Testis (tissue), 3 donors: ENCODE measurements around the gene MTOR. TPM values are rescaled to one million over a fixed set of nuclear protein-coding genes. Genes with fewer than 3 reads are reported as not detected.

Source experiments
- DNase-seq: peaks from one replicate; pipeline ENCODE4 v3.0.0-alpha.2; 2019
- H3K27ac ChIP-seq, 2 donors: fragments of 200-600 bp; sonication (generic); one replicate each; pipeline ENCODE4 v1.5.1; 2019
- H3K27me3 ChIP-seq: fragments of 200-600 bp; sonication (generic); one replicate; pipeline ENCODE4 v1.5.1; 2019
- H3K36me3 ChIP-seq: fragments of 200-600 bp; sonication (generic); one replicate; pipeline ENCODE4 v1.5.1; 2017; ENCODE audit warnings: low read depth; ENCODE audit errors: missing control alignments
- H3K4me1 ChIP-seq: fragments of 200-600 bp; sonication (generic); one replicate; pipeline ENCODE4 v1.5.1; 2019
- H3K4me3 ChIP-seq, 2 donors: fragments of 200-600 bp; sonication (generic); one replicate each; pipeline ENCODE4 v1.5.1; 2017 to 2019
- H3K9me3 ChIP-seq: fragments of 200-600 bp; sonication (generic); one replicate; pipeline ENCODE4 v1.5.1; 2017
- POLR2A ChIP-seq: fragments of 450-650 bp; IDR thresholded peaks from one replicate; pipeline ENCODE4 v1.6.1; 2017; ENCODE audit warnings: antibody characterized with exemption, mild to moderate bottlenecking, moderate library complexity
- WGBS, 2 donors: methylation state at CpG; one replicate each; pipeline ENCODE4 v1.1.5; 2018; 5-methylcytosine and 5-hydroxymethylcytosine counted together
- intact Hi-C: fragments of 100-400 bp; cut with DNase I; formaldehyde crosslinking; loops from one replicate; pipeline ENCODE4 v1.15.1; 2023; ENCODE audit warnings: low total_unique reads
- polyA plus RNA-seq: library from polyadenylated mRNA; stranded (reverse); fragments of 350-450 nt; fragmentation: Illumina TruSeq; extraction: RNeasy Lipid Tissue Mini Kit (QIAGEN cat#74804); gene quantifications from one replicate; pipeline ENCODE4 v1.2.3, GENCODE V29; 2014; ENCODE audit warnings: low read depth, low replicate concordance; ENCODE audit not compliant: insufficient read depth
- small RNA-seq, 2 donors: library from RNA; depleted of rRNA; stranded (forward); fragments of <200 nt; gene quantifications; one replicate each; pipeline ENCODE3, GENCODE V24; 2016
- total RNA-seq, 2 donors: library from RNA; depleted of rRNA; stranded (reverse); fragments of >200 nt; gene quantifications; one replicate each; pipeline ENCODE4 v1.2.3, GENCODE V29; 2016
- TF ChIP-seq, protein P1 (sequence below), 3 experiments: fragments of 450-650 bp in 2 of 3; fragments of 200-600 bp in 1 of 3; sonication (generic) in 1 of 3; IDR thresholded peaks; one replicate each; pipeline ENCODE4 v1.5.1; 2016 to 2019; ENCODE audit warnings: antibody characterized with exemption in 3 of 3, mild to moderate bottlenecking in 2 of 3, moderate library complexity in 1 of 3

The MTOR gene
- total and polyA plus RNA-seq, 3 donors from 2014 or later = 83.3 to 129 (median 108) TPM

DNA sequence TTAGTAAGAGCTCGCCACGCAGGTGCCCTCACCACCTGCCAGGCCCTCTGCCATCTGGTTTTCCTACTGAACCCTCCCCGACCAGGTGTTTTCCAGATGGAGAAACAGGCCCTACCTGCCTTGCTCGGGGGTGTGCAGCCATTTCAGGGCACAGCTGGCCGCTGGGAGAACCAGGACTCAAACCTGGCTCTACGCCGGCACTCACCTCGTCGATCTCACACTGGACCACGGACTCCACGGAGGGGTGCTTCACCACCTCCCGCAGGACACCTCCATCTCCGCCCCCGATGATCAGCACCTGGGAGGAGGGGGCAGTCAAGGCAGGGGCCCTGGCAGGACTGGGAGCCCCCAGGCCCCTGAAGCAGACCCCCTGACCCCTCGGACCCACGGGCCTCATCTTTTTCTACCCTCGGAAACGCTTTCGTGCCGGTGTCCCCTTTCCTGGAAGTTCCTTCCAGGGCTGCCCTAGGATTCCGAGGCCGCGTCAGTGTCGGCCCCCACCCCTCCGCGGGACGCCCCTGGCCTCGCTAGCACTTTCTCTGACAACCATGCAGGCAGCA lies 203.7 kb downstream of the MTOR start:
- intact Hi-C loops = no loop called here
- peak overlapping the region; percentile 79 to 83 for H3K4me3 ChIP-seq
- DNase-seq = no peak
- no peaks in the 10 kb centered on the region for H3K27me3 ChIP-seq
- no peaks in the 10 kb centered on the region for H3K9me3 ChIP-seq
- peaks cover 14% of the 10 kb centered on the region for H3K4me1 ChIP-seq
- TF ChIP-seq, protein P1, sequence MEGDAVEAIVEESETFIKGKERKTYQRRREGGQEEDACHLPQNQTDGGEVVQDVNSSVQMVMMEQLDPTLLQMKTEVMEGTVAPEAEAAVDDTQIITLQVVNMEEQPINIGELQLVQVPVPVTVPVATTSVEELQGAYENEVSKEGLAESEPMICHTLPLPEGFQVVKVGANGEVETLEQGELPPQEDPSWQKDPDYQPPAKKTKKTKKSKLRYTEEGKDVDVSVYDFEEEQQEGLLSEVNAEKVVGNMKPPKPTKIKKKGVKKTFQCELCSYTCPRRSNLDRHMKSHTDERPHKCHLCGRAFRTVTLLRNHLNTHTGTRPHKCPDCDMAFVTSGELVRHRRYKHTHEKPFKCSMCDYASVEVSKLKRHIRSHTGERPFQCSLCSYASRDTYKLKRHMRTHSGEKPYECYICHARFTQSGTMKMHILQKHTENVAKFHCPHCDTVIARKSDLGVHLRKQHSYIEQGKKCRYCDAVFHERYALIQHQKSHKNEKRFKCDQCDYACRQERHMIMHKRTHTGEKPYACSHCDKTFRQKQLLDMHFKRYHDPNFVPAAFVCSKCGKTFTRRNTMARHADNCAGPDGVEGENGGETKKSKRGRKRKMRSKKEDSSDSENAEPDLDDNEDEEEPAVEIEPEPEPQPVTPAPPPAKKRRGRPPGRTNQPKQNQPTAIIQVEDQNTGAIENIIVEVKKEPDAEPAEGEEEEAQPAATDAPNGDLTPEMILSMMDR (IDR thresholded peaks at IDR 0.05) = no peak
- TF ChIP-seq POLR2A = no peak
- no peak overlapping the region for H3K27ac ChIP-seq
- 28 to 47% methylated on average over 15 to 28 of the region's 28 CpGs for WGBS, 2 donors
- no peaks in the 10 kb centered on the region for H3K36me3 ChIP-seq

DNA sequence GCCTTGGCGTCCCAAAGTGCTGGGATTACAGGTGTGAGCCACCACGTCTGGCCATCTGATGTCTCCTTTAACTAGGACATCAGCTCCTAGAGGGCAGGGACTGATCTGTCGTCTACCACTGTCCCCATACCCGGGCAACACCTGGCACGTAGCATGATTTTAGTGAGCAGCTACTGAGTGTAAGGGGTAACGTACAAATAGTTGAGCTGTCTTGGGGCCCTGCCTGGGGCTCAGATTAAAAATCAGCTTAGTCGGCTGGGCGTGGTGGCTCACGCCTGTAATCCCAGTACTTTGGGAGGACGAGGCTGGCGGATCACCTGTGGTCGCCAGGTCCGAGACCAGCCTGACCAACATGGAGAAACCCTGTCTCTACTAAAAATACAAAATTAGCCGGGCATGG lies 204.3 kb downstream of the MTOR start:
- no peaks in the 10 kb centered on the region for H3K27me3 ChIP-seq

DNA sequence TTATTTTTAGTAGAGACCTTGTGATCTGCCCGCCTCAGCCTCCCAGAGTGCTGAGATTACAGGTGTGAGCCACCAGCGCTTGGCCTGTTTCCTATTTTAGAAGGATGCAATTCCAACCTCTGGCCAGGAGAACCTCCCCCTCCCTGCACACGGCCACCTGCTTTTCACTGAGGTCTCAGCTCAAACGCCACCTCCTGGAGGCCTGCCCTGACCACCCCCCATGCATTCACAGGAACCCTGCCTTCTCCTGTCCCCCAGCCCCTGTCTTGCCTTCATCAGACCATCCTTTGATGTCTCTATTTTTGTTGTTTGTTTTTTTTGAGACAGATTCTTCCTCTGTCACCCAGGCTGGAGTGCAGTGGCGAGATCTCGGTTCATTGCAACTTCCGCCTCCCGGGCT lies 204.9 kb downstream of the MTOR start:
- intact Hi-C loops = no loop called here

More for the DNA sequence above, 204.3 kb downstream of the MTOR start:
- TF ChIP-seq POLR2A = no peak
- TF ChIP-seq, protein P1 (IDR thresholded peaks at IDR 0.05) = no peak
- intact Hi-C loops = no loop called here
- H3K4me3 ChIP-seq = no peak overlapping the region
- no peak overlapping the region for H3K27ac ChIP-seq
- H3K4me1 ChIP-seq = peaks cover 14% of the 10 kb centered on the region
- no peaks in the 10 kb centered on the region for H3K36me3 ChIP-seq
- WGBS, 2 donors = 90 to 93% methylated on average over 14 of the region's 14 CpGs
- H3K9me3 ChIP-seq = no peaks in the 10 kb centered on the region
- no peak for DNase-seq

More for the DNA sequence above, 204.9 kb downstream of the MTOR start:
- Histone ChIP-seq H3K9me3 (no peaks in the 10 kb centered on the region), H3K4me3 (no peak overlapping the region), H3K36me3 (no peaks in the 10 kb centered on the region), H3K27ac (no peak overlapping the region), H3K4me1 (peaks cover 14% of the 10 kb centered on the region), H3K27me3 (no peaks in the 10 kb centered on the region)
- 94% methylated on average over 8 of the region's 8 CpGs for WGBS, 2 donors
- no peak for DNase-seq
- TF ChIP-seq POLR2A = no peak
- TF ChIP-seq, protein P1 (IDR thresholded peaks at IDR 0.05) = no peak

Small RNA genes lying within 50 kb of the gene (small RNA-seq; reads per million reads assigned to genes)
- gene RNU6-291P (0 reads per million in 2 donors), gene RNU6-537P (0 to 0.09 reads per million in 2 donors), gene RPL39P6 (0 reads per million in 2 donors)

Other genes starting within 250 kb of the MTOR start
- gene TARDBP, start 249.9 kb downstream of the MTOR start, total RNA-seq = 100 to 1,000 TPM; 185 to 207 TPM
- gene TARDBP, start 249.9 kb downstream of the MTOR start, polyA plus RNA-seq = 142 TPM
- gene MASP2, start 215.3 kb downstream of the MTOR start, total RNA-seq = under 1 TPM; 0.31 TPM
- not detected for gene MASP2, start 215.3 kb downstream of the MTOR start, polyA plus RNA-seq
- 10 to 100 TPM; 61.4 to 78.4 TPM for gene SRM, start 202.5 kb downstream of the MTOR start, total RNA-seq
- gene SRM, start 202.5 kb downstream of the MTOR start, polyA plus RNA-seq = 57.8 TPM
- 10 to 100 TPM; 78.4 to 78.8 TPM for gene EXOSC10, start 162.7 kb downstream of the MTOR start, total RNA-seq
- gene EXOSC10, start 162.7 kb downstream of the MTOR start, polyA plus RNA-seq = 67.5 TPM
- not detected for gene ANGPTL7, start 73.2 kb downstream of the MTOR start, total RNA-seq
- 1.6 TPM for gene ANGPTL7, start 73.2 kb downstream of the MTOR start, polyA plus RNA-seq
- 10 to 100 TPM; 29.3 to 32.0 TPM for gene UBIAD1, start 10.6 kb upstream of the MTOR start, total RNA-seq
- 25.8 TPM for gene UBIAD1, start 10.6 kb upstream of the MTOR start, polyA plus RNA-seq
- gene DISP3, start 216.6 kb upstream of the MTOR start, total RNA-seq = 1 to 10 TPM; 6.8 to 8.8 TPM
- gene DISP3, start 216.6 kb upstream of the MTOR start, polyA plus RNA-seq = 7.3 TPM